SK-MEL-5 (cell line): ENCODE results near the gene FHOD3. TPM values are rescaled to one million over a fixed set of nuclear protein-coding genes. Genes with fewer than 3 reads are reported as not detected.

ENCODE experiments used
- DNase-seq: peaks from one replicate; pipeline ENCODE4 v3.0.0-alpha.2; 2016; ENCODE audit warnings: low read depth, low spot score
- in situ Hi-C: cut with HindIII; loops from 2 replicates; pipeline ENCODE4 v1.10.0; 2016; ENCODE audit warnings: low sequenced_read_pairs, high pct_unique_total_duplicates, low pct_unique_long_range_greater_than_20kb
- total RNA-seq: library from RNA; depleted of rRNA; stranded (reverse); fragments of >200 nt; shearing (Covaris generic); gene quantifications from 2 replicates; pipeline ENCODE4 v1.2.3, GENCODE V29; 2014

The FHOD3 gene
- total RNA-seq, 1 experiment from 2014 or later = 2.4 TPM

DNA sequence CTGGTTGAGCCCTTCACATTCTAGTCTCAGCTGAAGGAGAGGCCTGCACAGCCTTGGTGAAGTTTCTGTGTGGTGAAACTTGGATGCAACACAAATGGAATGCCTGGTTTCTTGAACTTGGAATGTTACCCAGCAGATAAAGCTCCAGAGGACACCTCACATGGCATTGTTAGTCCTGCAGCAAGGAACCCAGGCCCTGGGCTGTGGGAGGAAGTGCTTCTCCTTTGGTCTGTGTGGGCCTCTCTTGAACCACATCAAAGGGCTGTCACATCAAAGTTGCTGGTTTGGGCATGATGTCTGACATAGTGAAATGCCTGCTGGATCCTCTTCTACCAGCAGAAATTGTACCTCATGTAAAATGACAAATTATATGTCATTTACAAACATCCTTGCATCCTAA lies 198.5 kb downstream of the FHOD3 start:
- in situ Hi-C loops = no loop called here
- DNase-seq = no peak

DNA sequence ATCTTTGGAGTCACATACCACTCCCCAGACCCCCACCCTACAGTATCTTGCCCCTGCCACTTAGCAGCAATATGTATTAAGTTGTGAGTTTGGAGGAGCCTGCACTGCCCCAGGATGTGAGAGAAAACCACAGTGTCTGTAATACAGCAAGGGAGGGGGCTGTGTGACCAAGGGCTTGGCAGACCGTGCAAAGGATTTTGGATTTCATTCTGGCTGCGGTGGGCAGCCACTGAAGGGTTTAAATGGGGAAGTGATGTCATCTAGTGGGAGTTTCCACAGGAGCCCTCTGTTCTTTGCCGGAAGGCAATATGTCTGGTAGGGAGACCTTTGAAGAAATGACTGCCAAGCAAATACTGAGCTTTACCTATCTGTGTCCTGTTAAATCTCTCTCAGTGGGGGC lies 202.4 kb downstream of the FHOD3 start:
- no peak for DNase-seq
- in situ Hi-C loops = no loop called here

DNA sequence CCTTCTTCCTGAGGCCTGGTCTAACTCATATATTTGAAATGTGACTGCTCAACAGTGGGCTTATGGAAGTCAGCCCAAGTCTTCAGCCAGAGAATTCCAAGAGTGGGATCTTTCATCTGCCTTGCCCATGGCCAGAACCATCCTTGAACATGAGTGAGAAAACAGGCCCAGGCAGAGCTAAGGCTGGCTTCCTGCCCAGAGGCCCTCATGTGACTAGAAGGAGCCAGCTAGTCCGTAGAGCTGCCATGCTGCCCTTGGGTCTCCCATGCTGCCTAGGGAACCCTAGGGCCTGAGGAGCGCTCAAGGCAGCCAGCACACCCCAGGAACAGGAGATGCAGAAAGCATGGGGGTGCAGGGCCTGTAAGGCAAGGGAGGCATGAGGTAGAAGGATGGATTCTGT lies 203.6 kb downstream of the FHOD3 start:
- in situ Hi-C loops = no loop called here

DNA sequence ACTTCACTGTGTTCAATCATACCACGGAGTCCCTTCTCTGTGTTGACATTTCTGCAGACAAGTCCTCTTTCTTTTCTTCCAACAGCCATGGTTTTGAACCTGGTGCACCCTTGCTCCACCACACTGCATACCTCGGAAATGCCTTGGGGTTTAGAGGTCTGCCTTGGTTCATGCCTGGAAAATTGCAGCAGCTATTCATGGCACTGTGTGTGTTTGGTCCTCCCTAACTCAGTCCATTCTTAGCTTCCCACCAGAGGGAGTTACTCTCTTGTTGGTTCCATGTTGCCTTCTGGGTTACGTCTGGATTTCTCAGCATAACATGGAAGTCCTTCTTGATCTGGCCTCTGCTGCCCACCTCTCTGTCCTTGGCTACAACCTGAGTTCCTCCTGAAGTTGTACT lies 206.0 kb downstream of the FHOD3 start:
- in situ Hi-C loops = no loop called here
- peak; percentile 46 for DNase-seq

More for the DNA sequence above, 203.6 kb downstream of the FHOD3 start:
- no peak for DNase-seq

DNA sequence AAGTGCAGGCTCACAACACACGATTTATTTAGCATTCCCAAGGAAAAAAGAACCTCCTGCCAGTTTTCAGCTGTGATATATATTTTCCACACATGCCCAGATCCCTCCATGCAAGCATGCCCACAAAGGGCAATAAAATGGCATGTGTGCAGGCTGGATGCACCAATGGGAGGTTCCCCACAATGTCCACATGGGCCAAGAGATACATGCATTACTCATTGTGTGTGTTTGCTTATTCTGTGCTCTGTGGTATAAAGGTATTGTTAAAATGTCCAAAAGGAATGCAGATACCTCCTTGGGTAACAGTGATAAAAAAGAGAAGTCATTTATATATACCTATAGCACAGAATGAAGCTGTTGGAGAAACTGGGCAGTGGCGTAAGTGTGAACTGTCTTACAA lies 207.4 kb downstream of the FHOD3 start:
- no peak for DNase-seq
- in situ Hi-C loops = no loop called here

DNA sequence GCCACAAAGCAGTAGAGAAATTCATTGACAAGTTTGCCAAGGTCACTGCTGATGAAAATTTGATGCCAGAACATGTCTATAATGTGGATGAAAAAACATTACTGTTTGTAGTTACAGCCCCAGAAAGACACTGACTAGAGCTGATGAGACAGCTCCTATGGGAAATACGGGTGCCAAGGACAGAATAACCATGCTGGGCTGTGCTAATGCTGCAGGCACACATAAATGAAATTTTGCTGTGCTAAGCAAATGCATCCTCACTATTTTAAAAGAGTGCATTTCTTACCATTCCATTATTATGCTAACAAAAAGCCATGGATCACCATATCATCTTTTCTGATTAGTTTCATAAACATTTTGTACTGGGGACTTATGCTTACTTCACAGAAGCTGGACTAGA lies 208.2 kb downstream of the FHOD3 start:
- in situ Hi-C loops = no loop called here
- no peak for DNase-seq

DNA sequence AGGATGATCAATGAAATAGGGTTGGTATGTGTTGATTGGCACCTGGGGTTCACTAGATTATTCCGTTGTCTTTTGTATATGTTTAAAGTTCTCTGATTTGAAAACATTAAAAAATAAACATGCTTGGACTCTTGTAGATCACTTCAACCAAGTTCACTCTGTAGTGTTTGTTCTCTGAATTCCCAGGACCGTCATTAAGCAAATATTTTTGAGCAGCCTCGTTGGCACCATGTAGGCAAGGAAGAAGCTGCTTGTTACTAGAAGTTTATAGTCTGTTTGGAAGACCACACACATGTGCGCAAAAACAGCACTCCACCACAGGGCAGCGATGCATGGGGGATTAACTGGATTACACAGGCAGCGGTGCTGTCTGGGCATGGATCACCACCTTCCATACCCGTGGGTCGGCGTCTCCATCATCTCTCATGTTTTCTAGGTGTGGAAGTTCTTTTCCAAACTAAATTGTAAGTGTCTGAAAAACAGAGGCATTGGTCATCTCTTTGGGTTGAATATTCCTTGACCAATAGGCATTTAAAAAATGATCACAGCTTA lies 212.2 kb downstream of the FHOD3 start:
- no peak for DNase-seq
- in situ Hi-C loops = no loop called here

DNA sequence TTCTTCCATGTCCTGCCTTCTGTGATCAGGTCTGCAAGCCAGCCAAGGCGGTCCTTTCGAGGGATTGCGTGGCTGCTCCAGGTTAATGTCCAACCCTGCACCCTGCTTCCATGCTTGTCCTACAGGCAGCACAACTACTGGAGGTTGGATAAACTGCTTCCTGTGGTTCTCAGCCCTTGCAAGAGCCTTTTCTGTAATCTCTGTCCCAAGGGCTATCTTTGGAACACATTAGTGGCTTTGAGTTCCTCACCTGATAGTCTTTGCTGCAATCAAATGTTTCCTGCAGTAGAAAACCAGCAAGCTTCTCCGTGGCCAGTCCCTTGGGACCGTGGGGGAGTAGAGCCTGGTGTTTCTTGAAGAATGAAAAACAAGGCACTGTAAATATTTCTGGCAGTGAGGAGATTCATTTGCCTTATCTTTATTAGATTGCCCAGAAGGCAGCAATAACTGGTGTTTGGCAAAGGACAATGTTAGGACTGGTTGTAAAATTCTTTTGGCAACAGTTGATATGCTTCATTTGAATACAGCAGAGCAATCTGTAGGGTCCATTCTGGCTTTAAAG lies 214.4 kb downstream of the FHOD3 start:
- peak; percentile 18 for DNase-seq
- in situ Hi-C loops = no loop called here

DNA sequence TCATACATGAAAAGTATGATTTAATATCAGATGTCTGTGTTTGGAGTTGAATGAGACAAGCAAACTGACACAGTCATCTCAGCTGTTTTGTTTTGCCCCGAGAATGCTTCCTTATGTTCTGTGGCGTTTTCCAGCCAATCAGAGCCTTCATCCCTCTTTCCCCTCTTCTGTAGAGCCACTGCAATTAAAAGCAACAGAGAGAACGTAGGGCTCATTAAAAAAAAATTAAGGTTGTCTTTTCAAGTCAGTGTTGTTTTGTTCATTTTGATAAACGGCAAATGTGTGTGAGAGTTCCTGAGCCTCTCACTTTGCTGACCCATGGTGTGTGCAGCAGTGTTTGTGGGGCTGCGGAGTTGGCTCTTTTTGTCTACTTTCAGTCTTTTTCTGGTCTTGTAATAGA lies 216.0 kb downstream of the FHOD3 start:
- DNase-seq = no peak
- in situ Hi-C loops = no loop called here

DNA sequence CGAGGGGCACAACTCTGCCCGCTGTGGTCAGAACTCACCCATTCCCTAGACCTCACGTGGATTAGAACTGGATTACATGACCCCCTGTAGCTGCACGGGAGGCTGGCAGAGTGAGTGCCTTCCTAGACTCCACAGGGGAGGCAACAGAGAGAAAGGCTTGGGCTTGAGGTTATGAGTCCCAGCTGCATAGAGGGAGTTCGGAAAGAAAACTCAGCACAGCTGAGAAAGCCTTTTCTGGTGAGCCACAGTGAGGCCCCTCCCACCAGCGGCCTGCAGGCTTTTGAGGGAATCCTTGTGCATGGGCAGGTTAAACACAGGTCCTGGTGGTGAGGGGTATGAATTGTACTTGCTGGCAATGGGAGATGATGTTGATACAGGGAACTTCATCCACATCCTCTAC lies 217.3 kb downstream of the FHOD3 start:
- no peak for DNase-seq
- in situ Hi-C loops = no loop called here

DNA sequence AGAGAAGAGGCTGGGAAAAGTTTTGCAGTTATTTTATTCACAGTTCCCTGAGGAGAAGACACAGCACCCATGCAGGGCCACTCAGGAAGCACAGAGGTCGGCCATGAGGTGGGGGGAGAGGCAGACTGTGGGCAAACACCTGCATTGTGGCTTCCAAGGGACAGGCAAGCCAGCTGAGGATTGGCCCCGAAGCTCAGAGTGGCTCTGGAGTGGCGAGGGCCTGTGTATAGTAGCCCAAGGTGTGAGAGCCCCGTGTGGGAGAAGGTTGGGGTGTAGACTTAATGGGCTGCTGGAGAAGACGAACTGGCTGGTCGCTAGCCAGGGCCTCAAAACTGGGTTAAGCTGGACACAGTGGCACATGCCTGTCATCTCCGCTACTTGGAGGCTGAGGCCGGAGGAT lies 218.7 kb downstream of the FHOD3 start:
- DNase-seq = no peak
- in situ Hi-C loops = no loop called here

DNA sequence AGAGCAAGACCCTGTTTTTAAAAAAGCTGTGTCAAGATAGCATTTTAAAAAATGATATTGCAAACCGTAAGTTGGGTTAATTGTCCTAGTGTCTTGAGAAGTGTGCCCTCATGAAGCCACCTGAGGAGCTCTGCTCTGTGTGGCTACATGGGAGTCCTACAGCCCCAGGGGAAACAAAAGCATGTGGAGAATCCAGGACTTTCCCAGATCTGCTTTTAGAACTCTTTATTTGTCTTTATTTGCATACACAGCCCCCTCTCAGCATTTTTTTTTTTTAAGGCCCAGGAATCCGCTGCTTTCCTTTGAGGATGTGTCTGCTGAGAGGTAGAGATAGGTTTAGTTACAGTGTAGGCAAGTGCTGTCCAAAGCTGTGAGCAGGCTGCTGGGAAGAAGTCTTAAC lies 219.2 kb downstream of the FHOD3 start:
- DNase-seq = no peak
- in situ Hi-C loops = no loop called here

DNA sequence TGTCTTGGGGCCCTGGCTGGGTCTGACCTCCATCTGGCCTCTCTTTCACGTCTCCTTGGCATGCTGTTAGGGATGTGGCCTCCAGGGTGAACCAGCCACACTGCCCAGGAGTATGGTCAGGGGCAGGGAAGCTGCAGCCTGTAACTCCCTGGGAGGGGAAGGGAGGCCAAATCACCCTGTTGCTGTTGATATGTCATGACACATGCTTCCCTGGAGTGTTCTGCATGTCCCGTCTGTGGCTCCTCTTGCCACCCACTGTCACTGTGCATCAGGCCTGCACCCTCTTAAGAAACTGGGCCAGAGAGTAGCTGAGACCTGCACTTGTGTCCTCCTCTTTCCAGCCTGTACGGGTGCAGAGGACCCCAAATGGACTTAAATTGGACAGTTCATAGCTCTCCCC lies 221.3 kb downstream of the FHOD3 start:
- no peak for DNase-seq
- in situ Hi-C loops = no loop called here

DNA sequence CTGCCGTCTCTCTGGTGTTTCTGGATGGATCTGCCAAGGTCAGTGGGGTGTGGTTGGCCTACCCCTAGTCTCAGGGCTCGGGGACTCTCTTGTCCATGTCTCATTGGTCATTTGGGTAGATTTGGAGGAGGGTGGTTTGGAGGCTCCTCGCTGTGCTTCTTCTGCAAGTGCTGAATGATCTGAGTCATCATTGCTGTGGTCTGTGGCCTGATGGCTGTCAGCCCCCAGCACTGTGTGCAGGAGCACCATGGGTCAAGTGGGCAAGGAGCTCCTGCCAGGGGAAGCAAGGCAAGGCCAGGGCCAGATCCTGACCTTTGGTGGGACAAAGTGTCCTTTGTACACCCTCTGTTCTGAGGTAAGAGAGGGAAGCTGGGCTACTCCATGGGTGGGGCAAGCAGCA lies 221.8 kb downstream of the FHOD3 start:
- in situ Hi-C loops = no loop called here
- DNase-seq = no peak

DNA sequence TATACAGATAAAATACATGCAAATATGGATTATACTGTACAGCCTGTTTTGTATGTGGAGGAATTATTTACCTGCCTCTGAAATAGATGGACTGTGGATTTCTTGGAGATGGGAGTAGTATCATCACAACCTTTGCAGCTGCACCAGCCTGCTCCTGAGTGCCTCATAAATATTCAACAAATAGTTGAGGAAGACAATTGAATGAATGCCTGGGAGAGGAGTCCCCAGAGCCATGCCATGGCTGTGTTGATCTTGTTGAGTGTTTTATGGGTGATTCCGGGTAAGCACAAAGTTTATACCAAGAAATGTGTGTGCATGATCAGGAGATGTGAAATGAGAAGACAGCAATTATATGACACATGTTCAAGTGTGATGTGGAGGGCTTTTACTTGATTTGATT lies 225.0 kb downstream of the FHOD3 start:
- in situ Hi-C loops = no loop called here
- no peak for DNase-seq

DNA sequence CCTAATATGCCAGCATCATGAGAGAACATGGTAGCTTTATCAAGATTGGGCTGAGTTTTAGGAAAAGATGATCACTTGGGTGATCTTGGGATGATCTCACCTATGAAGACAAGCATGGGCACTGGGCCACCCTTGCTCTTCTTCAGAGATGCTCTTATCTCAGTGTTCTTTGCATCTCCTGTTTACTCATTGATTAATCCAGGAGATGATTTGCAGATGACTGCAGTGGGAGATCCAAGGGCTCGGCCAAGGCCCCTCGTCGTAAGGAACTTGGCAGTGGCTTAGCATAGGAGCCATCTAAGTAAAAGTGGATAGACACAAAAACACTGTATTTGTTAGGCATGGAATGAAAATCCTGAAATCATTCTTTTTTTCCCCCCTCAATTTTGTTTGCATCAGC lies 228.4 kb downstream of the FHOD3 start:
- no peak for DNase-seq
- in situ Hi-C loops = no loop called here

DNA sequence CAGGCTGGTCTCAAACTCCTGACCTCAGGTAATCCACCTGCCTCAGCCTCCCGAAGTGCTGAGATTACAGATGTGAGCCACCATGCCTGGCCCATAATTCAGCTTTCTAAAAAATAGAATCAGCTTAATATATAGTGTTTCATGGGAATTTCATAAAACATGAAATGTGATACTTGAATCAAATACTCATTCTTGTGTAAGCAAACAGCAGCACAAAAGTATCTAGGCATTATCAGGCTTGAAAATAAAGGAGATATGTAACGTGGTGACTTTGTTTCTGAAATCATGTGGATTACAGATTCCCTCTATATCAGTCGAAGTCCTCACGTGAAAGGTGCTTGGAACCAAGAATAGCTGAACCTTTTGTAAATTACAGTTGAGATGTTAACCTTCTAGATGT lies 229.1 kb downstream of the FHOD3 start:
- DNase-seq = no peak
- in situ Hi-C loops = no loop called here

DNA sequence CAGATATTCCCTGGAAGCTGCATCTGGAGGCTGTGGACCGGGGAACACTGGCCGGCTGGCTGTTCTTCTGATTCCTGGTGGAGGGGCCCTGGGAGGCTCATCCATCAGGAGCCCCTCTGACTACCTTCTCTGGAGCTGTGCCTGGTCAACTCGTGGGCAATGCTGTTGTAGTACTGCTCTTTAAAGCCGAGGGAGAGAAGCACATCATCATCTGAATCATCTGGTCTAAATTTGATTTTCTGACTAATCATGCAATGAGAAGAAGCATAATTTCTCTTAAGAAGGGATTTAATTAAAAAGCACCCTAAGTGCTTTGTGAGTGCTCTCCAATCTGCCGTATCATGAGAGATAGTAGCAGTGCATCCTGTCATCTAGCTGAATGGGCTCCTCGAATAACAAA lies 229.5 kb downstream of the FHOD3 start:
- in situ Hi-C loops = no loop called here
- DNase-seq = no peak

DNA sequence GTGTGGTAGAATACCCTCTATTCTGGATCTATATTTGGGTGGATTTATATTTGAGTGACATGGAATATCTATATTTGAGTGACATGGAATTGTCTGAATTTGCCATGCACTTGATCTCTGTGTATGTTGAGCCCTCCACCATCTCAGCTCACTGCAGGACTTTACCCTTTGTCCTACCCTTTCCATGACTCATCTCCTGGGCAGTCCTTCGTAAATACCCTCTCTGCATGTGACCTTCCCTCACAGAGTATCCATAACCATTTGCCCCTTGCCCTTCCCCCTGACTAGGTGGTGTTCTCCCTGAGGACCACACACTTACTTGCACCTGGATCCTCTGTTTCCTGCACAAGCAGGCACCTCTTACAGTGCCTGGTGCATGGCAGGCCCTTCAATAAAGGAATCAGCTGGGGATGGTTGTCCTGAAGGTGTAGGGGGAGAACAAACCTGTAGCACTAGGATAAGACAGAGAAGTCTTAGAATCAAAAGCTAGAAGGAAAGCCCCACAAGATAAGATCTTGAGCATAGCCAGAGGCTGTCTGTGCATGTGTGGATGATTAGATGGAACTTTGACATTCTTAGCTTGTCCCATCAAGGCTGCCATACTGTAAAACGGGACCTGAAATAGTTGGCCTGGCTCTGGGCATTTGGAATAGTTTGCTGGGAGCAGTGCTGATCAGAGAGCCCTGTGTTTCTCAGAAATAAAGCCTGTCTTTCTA lies 230.4 kb downstream of the FHOD3 start:
- DNase-seq = no peak
- in situ Hi-C loops = no loop called here
